HepG2 (cell line): ENCODE measurements around the gene OR2F2. TPM values are rescaled to one million over a fixed set of nuclear protein-coding genes. Genes with fewer than 3 reads are reported as not detected.

Source experiments
- FOXP1 ChIP-seq, 2 experiments: fragments of 450-650 bp in 1 of 2; IDR thresholded peaks; 2 replicates each; pipeline ENCODE4 v1.6.1; 2017 to 2018; ENCODE audit warnings: antibody characterized with exemption in 1 of 2
- KLF11 ChIP-seq: IDR thresholded peaks from 2 replicates; pipeline ENCODE4 v1.6.1; 2016; ENCODE audit warnings: missing compliant biosample characterization
- MIXL1 ChIP-seq: IDR thresholded peaks from 2 replicates; pipeline ENCODE4 v1.6.1; 2016
- NPAS2 ChIP-seq: sonication (generic); formaldehyde crosslinking; IDR thresholded peaks from 2 replicates; pipeline ENCODE4 v1.8.0; 2022; ENCODE audit warnings: mild to moderate bottlenecking, missing genetic modification reagents, borderline replicate concordance
- SP2 ChIP-seq: sonication (generic); formaldehyde crosslinking; IDR thresholded peaks from 2 replicates; pipeline ENCODE4 v1.5.1; 2020; ENCODE audit warnings: mild to moderate bottlenecking, missing genetic modification reagents
- YY1 ChIP-seq: IDR thresholded peaks from 2 replicates; pipeline ENCODE4 v1.6.1; 2011; ENCODE audit warnings: low read length, low read depth, moderate library complexity, mild to moderate bottlenecking; ENCODE audit not compliant: insufficient read depth, insufficient replicate concordance
- ZIK1 ChIP-seq: sonication (generic); formaldehyde crosslinking; IDR thresholded peaks from 2 replicates; pipeline ENCODE4 v1.5.0; 2020; ENCODE audit warnings: mild to moderate bottlenecking, low read depth, missing genetic modification reagents, borderline replicate concordance
- ZNF274 ChIP-seq: sonication (generic); formaldehyde crosslinking; IDR thresholded peaks from 2 replicates; pipeline ENCODE4 v1.5.1; 2020; ENCODE audit warnings: mild to moderate bottlenecking, missing genetic modification reagents
- ZNF30 ChIP-seq: sonication (generic); formaldehyde crosslinking; IDR thresholded peaks from 2 replicates; pipeline ENCODE4 v1.5.0; 2020; ENCODE audit warnings: mild to moderate bottlenecking, missing genetic modification reagents
- ZNF317 ChIP-seq: sonication (generic); formaldehyde crosslinking; IDR thresholded peaks from 2 replicates; pipeline ENCODE4 v1.5.0; 2020; ENCODE audit warnings: mild to moderate bottlenecking, missing genetic modification reagents
- ZNF318 ChIP-seq: sonication (generic); formaldehyde crosslinking; IDR thresholded peaks from 2 replicates; pipeline ENCODE4 v1.4.0; 2020; ENCODE audit warnings: mild to moderate bottlenecking, missing genetic modification reagents
- ZNF75D ChIP-seq: sonication (generic); formaldehyde crosslinking; IDR thresholded peaks from 2 replicates; pipeline ENCODE4 v1.8.1; 2023; ENCODE audit warnings: missing genetic modification reagents, mild to moderate bottlenecking, borderline replicate concordance
- ZSCAN29 ChIP-seq: sonication (generic); formaldehyde crosslinking; conservative IDR thresholded peaks from 2 replicates; pipeline ENCODE4 v1.4.0; 2020; ENCODE audit warnings: mild to moderate bottlenecking, missing genetic modification reagents
- ZSCAN31 ChIP-seq: sonication (generic); formaldehyde crosslinking; IDR thresholded peaks from 2 replicates; pipeline ENCODE4 v1.5.0; 2020; ENCODE audit warnings: low read depth, mild to moderate bottlenecking, missing genetic modification reagents
- polyA plus RNA-seq, 8 experiments: library from polyadenylated mRNA; depleted of rRNA in 3 of 8; stranded (reverse) in 7 of 8; unstranded in 1 of 8; fragments of >200 nt; fragmentation: Illumina TruSeq in 4 of 8; extraction: Trizol in 4 of 8; gene quantifications; 2 replicates each; pipeline versions ENCODE4 v1.2.1 to v1.2.3, GENCODE V29; 2011 to 2016; ENCODE audit warnings: low read depth in 4 of 8, missing spikeins in 1 of 8, mixed read lengths in 1 of 8; ENCODE audit not compliant: insufficient read depth in 1 of 8
- total RNA-seq, 5 experiments: library from RNA; depleted of rRNA; stranded (reverse); fragments of >200 nt; fragmentation: Illumina TruSeq; extraction: Trizol; gene quantifications; 2 replicates each; pipeline ENCODE4 v1.2.3, GENCODE V29; 2016; ENCODE audit warnings: low read depth in 1 of 5
- TF ChIP-seq, protein P1 (sequence below): sonication (generic); formaldehyde crosslinking; IDR thresholded peaks from 2 replicates; pipeline ENCODE4 v1.4.0; 2020; ENCODE audit warnings: mild to moderate bottlenecking, missing genetic modification reagents
- TF ChIP-seq, protein P2 (sequence below): sonication (generic); formaldehyde crosslinking; IDR thresholded peaks from 2 replicates; pipeline ENCODE4 v1.4.0; 2020; ENCODE audit warnings: mild to moderate bottlenecking, missing genetic modification reagents

Gene OR2F2
- total and polyA plus RNA-seq, 2 of the 13 experiments (the other 11 are each of a cell fraction or from before 2014, with no cell fraction given): 0.13 TPM; not detected in 1

DNA sequence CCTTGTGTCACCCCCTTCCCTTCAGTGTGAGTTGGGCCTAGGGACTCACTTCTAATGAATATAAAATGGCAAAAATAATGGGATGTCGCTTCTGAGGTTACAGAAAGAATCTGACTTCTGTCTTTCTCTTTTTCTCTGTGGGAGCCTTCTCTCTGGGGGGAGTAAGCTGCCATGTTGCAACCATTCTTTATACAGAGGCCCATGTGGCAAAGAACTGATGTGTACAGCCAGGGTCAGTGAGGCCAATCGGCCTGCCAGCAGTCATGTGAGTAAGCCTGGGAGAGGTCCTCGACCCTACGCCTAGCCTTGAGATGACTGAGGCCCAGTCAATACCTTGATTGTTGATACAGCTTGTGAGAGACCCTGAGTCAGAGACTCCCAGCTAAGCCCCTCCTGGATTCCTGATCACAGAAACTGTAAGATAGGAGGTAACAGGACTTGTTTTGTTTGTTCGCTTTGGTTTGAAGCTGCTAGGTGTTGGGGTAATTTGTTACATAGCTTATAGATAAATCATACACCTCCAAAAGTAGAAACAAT is 34.7 kb upstream of the OR2F2 start (continued):
- TF ChIP-seq, protein P1, sequence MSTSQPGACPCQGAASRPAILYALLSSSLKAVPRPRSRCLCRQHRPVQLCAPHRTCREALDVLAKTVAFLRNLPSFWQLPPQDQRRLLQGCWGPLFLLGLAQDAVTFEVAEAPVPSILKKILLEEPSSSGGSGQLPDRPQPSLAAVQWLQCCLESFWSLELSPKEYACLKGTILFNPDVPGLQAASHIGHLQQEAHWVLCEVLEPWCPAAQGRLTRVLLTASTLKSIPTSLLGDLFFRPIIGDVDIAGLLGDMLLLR (CRISPR knock-in tag): no peak
- TF ChIP-seq, protein P2, sequence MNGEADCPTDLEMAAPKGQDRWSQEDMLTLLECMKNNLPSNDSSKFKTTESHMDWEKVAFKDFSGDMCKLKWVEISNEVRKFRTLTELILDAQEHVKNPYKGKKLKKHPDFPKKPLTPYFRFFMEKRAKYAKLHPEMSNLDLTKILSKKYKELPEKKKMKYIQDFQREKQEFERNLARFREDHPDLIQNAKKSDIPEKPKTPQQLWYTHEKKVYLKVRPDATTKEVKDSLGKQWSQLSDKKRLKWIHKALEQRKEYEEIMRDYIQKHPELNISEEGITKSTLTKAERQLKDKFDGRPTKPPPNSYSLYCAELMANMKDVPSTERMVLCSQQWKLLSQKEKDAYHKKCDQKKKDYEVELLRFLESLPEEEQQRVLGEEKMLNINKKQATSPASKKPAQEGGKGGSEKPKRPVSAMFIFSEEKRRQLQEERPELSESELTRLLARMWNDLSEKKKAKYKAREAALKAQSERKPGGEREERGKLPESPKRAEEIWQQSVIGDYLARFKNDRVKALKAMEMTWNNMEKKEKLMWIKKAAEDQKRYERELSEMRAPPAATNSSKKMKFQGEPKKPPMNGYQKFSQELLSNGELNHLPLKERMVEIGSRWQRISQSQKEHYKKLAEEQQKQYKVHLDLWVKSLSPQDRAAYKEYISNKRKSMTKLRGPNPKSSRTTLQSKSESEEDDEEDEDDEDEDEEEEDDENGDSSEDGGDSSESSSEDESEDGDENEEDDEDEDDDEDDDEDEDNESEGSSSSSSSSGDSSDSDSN (CRISPR knock-in tag): peak; percentile 71; the same call in 1 of the 2 replicates
- TF ChIP-seq ZNF317 (CRISPR knock-in tag) (no peak), ZSCAN31 (peak; percentile 60; the same call in 1 of the 2 replicates), ZSCAN29 (peak; percentile 59; the same call in 1 of the 2 replicates), NPAS2 (CRISPR knock-in tag) (no peak), ZNF274 (CRISPR knock-in tag) (no peak), FOXP1 (IDR thresholded peaks at IDR 0.05) (no peak), FOXP1 (CRISPR knock-in tag; IDR thresholded peaks at IDR 0.05) (peak; percentile 81), ZNF318 (CRISPR knock-in tag) (no peak), SP2 (no peak), ZNF75D (CRISPR knock-in tag) (no peak), ZNF30 (CRISPR knock-in tag) (no peak), YY1 (peak; percentile 60), MIXL1 (0 out of 2 replicates have a peak, but pooled peaks have one; percentile 52), KLF11 (CRISPR knock-in tag) (no peak), ZIK1 (CRISPR knock-in tag) (no peak)
